Measurements from ENCODE around the gene DPYD. TPM values are rescaled to one million over a fixed set of nuclear protein-coding genes. Genes with fewer than 3 reads are reported as not detected.
"Not testable (repeated sequence)": the region's sequence is repeated elsewhere in the genome, so short reads cannot be mapped to it uniquely, and the experiment has no call there.

The DPYD gene
- polyA plus RNA-seq, 10 donors = 5.3 to 11.2 (median 7.3) TPM

DNA sequence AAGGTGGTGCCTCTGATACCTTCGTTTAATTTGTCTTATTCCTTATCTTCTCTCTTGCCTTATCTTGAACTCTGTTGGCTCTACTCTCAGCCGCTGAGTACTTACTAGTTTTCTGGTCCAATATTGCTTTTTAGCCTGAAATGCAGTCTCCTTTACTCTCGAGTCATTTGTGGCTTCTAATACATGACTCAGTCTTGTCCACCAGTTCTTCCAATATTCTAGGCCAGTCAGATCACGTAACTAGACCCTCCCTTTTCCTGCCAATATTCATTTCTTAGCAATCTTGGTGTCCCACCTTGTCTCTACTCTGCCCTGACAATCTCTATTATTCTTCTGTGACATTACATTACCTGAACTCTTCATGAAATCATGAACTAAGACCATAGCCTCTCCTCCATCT is 555.8 kb downstream of the DPYD start:
- DNase-seq = no peak

GRCh38 chr1:97364086-97364485 is 556.7 kb downstream of the DPYD start:
- no peak for DNase-seq

- no peak for DNase-seq
Measured at GRCh38 chr1:97356309-97356708, 564.5 kb downstream of the DPYD start.

- DNase-seq = no peak
Measured at GRCh38 chr1:97352936-97353382, 567.9 kb downstream of the DPYD start.

DNA sequence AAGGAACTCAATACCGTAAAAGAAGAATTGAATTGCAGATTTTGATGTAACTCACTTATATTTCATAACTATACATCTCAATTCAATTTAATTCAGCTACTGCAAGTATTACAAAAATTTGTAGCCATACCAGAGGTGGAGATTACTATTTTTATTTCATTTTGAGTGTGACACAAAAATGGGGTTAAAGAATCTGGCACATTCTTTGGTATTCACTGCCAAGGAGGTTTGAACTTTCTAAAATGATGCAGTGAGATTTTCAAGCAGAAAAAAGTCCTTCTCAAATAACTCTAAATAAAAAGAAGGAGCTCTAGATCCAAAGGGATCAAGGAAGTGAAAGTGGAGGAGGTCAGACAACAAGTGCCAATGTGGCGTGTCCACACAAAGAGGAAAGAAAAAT is 569.0 kb downstream of the DPYD start:
- DNase-seq = no peak

DNA sequence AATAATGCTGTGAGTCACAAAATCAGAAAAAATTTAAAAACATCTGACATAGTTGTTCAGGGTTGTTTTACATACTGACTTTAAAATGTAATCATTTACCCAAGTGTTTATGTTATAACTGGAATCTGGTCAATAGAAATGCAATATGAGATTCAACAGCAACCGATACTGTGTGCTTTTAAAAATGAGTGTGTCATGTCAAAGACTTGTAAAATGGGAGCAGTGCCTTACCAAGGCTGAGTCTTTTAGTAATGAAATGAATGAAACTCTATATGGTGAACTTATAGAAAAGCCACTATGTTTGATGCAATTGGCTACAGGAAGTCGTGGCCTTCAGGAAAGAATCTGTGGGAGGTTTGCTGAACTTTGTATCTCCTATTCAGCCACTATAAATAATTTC is 570.2 kb downstream of the DPYD start:
- no peak for DNase-seq

DNA sequence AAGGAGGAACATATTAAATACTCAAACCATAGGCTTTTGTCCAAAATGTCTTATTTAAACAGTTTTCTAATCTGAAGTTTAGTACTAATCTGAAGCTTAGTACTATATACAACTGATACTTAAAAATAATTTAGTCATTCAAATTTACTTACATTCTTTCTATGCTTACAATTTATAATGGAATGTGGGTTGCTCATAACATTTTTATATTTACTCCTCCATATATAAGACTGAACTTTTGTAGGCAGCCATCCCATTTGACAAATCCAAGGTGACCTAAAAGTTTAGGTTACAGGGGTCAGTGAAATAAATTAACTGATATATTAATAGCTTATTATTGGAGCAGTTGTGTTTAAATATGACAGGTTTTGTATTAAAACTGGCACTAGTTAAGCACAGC is 570.6 kb downstream of the DPYD start:
- no peak for DNase-seq

GRCh38 chr1:97349794-97350193 is 571.0 kb downstream of the DPYD start:
- DNase-seq = not testable (repeated sequence)

DNA sequence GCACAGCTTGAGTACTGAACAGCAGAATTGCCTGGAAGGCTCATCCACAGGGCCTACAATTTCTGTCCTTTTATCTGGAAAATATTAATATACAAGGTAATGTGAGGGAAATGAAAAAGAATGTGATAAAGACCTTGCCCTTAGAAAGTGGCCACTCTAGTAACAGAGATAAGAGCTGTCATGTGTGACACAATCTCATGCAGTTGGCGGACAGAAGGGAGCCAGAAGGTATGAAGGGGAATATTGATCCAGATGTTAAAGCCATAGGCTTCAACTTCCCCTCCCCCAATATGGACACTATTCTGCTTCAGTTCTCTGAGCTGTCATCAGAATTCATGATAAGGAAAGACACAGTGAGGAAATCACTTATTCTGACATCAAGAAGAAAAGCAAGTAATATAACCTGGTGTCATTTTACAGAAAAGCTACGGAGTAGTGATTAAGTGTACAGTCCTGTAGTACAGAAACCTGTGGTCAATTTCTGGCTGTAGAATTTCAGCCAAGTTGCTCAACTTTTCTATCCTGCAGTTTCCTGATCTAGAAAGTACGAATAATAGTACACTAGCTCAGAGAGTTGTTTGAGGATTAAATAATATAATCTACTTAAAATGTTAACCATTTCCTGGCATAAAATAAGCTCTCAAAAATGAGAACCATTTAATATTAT is 572.1 kb downstream of the DPYD start:
- DNase-seq = no peak

- DNase-seq = peak in 1 of 3 donors; percentile 63
Measured at GRCh38 chr1:97340951-97341350, 579.9 kb downstream of the DPYD start.

- DNase-seq = no peak
Measured at GRCh38 chr1:97338347-97338746, 582.5 kb downstream of the DPYD start.

- DNase-seq = no peak
Measured at GRCh38 chr1:97337250-97338030, 583.4 kb downstream of the DPYD start.

GRCh38 chr1:97334454-97334853 is 586.4 kb downstream of the DPYD start:
- peak; percentile 10 to 90 (median 22) for DNase-seq

DNA sequence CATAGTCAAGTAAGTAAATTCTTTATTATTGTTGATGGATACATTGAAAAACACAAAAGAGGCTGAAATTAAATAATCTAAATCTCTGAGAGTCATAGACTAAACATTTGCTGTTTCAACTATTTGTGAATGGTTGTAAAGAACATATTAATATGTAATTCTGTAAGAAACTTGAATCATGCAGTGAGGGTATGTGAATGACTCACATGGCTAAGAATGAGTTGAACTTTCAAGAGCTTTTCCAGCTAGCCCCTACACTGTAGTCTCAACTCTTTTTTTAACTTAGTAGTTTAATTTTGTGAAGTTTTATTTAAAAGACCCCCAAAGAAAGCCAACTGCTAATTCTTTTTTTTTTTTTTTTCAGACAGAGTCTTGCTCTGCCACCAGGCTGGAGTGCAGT is 588.1 kb downstream of the DPYD start:
- DNase-seq = peak in 1 of 3 donors; percentile 56

DNA sequence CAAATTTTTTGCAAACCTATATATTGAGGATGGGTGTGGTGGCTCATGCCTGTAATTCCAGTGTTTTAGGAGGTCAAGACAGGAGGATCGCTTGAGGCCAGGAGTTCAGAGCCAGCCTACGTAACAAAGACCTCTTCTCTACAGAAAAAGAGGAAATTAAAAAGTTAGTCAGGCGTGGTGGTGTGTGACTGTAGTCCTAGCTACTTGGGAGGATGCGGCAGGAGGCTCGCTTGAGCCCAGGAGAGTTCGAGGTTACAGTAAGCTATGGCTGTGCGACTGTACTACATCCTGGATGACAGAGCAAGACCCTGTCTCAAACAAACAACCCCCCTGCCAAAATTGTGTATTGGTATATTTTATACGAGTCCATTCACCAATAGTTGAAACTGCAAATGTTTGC is 589.7 kb downstream of the DPYD start:
- DNase-seq = no peak

- no peak for DNase-seq
Measured at GRCh38 chr1:97314685-97315084, 606.1 kb downstream of the DPYD start.

- DNase-seq = no peak
Measured at GRCh38 chr1:97308131-97308530, 612.7 kb downstream of the DPYD start.

DNA sequence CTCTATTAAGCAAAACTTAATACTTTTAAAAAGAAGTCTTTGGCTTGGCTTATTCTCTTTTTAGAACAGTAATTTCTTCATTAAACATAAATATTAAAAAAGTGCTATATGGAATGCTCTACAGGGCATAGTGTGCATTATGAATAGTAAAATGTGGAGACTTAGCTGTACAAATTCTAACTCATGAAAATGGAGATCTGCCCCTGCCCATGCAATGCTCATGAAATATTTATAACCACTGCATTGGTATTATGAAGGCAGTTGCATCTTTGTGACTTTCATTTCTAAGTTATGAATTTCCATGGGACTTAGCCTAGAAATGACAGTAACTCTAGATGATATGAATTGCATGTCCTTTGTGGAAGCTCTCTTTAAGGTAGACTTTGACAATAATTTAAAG is 613.3 kb downstream of the DPYD start:
- DNase-seq = no peak

GRCh38 chr1:97307151-97307550 is 613.7 kb downstream of the DPYD start:
- no peak for DNase-seq

GRCh38 chr1:97306504-97306903 is 614.3 kb downstream of the DPYD start:
- no peak for DNase-seq

GRCh38 chr1:97304366-97304765 is 616.5 kb downstream of the DPYD start:
- DNase-seq = no peak

DNA sequence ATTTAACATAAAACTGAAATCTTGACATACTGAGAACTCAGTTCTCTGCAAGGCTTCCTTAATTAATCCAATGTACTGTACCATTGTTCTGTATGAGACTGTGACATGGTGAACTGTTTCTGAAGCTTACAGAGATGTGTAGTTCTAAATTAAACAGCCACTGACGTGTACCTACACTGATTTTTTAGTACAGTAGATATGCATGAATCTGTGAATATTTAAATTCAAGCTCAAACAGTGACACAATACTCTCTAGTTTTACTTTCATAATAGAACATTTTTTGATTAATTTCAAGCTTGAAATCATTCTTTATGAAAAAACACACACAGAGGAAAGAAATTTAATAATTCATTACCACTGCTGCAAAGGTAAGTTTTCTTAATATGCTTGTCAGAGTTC is 621.9 kb downstream of the DPYD start:
- DNase-seq = no peak

- DNase-seq = no peak
Measured at GRCh38 chr1:97297611-97298010, 623.2 kb downstream of the DPYD start.

- DNase-seq = no peak
Measured at GRCh38 chr1:97281962-97282361, 638.9 kb downstream of the DPYD start.

All from muscle of back (tissue), 11 donors.